HG03108 (cell line): ENCODE measurements around the gene ACTL10.
"Not testable (repeated sequence)": the region's sequence is repeated elsewhere in the genome, so short reads cannot be mapped to it uniquely, and the experiment has no call there.

Experiments used
- ATAC-seq: cut with Tn5 transposase; IDR thresholded peaks from one replicate; pipeline ENCODE4 v1.9.1; 2021; ENCODE audit warnings: moderate library complexity; ENCODE audit not compliant: unreplicated experiment

The ACTL10 gene

DNA sequence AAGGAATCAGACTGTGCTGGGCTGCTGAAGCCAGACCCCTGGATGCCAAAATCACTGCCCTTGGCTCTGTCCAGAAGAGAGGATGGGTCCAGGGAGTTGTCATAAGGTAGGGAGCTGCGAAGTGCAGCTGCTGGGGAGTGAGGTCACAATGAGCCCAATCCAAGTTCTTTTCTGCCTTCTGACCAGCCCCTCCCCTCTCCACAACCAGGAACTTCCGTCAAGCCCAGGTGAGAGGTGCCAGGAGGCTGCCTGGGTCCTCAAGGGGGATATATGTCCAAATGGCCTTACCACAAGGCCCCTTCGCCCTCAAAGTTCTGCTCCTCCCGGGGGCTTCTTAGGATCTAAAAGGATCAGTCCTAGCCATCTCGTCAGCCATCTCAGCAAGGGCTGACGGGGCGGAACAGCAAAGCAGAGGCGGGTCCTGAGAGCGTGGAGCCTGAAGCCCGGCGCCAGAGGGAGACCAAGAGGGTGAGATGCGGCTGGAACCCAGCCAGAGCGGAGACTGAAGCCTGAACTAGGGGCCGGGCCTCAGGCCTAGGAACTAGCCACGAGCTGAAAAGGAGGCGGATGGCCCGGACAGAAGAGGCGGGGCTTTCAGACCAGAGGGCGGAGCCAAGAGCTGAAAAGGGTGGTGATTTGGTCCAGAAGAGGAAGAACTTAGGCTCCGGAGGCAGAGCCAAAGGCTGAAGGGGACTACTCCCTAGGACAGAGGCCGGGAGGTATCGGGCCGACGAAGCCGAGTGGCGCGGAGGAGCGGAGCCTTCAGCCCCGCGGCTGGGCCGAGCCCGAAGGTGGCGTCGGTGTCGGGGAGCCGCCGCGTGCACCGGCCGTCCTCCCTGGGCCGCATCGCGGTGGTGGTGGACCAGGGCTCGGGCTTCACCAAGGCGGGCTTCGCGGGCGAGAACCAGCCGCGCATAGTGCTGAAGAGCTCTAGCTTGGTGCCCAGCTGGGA lies at the start of gene ACTL10:
ACTL10 (plus strand) TSS at position 651 of the 952 bp plus-strand sequence. CDS start 555 bp downstream, outside the sequence.
- ATAC-seq: peak; percentile 61

DNA sequence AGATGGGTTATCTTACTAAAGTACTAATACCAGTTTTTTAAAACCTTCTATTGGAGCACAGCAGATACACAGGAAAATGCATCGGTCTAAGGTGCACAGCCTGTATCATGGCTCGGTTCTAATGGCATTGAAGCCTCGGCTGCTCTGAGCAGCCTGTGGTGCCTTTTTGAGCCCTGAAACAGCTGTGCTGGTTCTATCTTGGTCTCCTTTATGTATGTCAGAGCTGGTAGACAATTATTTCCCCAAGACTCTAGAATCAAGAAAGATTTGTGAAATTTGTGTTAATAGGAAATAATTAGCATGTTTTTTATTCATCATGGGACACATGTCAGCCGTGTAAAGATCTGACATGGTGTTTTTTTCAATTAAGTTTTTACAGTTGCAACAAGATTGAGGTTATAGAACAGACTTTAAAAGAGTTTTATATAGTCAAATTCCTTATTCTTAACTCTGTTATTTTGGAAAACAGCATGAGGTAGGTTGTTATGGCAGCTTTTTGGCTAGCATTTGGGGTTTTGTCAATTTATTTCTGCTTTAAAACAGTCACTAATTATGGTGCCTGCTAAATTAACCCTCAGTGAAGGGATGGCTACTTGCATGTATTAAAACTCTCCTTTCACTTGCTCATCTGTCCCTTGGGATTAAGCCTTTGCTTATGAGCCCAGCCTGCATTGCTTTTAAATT lies 44.9 kb upstream of the ACTL10 start:
- no peak for ATAC-seq

DNA sequence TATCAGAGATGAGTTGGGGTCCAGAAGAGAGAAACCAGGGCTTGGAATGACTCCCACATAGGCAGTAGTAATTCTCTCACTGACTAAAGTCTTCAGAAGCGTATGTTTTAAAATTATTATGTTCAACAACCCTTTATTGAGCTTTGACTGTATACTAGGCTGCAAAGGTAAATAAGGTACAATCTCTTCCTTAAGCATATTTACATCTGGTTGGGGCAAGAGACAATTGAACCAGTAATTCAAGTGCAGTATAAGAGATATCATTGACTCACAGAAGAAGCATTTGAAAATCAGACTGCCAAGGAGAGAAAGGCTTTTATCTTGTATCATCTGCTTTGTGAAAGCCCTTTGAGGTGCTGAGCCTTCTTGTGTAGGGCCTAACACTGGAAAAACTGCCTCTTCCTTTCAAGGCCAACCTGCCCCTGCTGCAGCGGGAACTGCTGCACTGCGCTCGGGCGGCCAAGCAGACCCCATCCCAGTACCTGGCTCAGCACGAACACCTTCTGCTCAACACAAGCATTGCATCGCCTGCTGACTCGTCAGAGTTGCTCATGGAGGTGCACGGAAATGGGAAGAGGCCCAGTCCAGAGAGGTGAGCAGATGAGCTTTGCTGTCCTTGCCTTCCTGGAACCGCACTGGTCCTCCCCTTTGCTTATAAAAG lies 43.9 kb upstream of the ACTL10 start:
- no peak for ATAC-seq

GRCh38 chr20:33624399-33624798 lies 42.3 kb upstream of the ACTL10 start:
- ATAC-seq: no peak

GRCh38 chr20:33626190-33626589 lies 40.6 kb upstream of the ACTL10 start:
- no peak for ATAC-seq

GRCh38 chr20:33627577-33628216 lies 39.0 kb upstream of the ACTL10 start:
- no peak for ATAC-seq

- no peak for ATAC-seq
Measured at GRCh38 chr20:33629533-33629932, 37.2 kb upstream of the ACTL10 start.

DNA sequence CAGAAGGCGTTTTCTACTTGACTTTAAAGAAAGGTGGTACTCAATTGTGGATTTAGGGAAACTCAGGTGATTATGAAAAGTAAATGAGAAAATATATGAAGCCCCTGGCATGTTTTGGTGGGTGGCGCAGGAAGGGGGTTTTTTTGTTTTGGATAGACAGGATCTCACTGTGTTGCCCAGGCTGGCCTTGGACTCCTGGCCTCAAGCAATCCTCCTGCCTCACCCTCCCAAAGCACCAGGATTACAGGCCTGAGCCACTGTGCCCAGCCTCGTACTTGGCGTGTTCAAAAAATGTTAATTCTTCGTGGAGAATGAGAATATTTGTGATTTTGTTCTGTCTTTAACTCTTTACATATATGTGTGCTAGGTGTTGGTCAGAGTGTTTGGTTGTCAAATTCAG lies 36.8 kb upstream of the ACTL10 start:
- no peak for ATAC-seq

DNA sequence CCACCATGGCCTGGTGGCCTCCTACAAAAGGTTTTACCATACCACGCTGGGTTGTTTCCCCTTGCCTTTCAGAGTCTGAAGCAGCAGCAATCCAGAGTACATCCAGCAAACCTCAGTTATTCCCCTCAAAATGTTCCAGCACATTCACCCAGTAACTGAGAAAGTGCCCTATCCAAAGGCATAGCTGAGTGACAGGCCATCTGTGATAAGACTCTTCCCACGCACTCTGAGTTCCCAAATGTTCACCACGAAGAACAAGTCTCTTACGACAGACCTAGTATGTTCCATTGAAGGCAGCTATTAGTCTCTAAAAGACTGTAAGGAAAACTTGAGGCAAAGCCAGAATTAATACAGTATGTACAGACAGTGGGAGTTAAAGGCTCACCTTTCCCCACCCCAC lies 36.2 kb upstream of the ACTL10 start:
- ATAC-seq: no peak

GRCh38 chr20:33631910-33632309 lies 34.8 kb upstream of the ACTL10 start:
- not testable (repeated sequence) for ATAC-seq

GRCh38 chr20:33635341-33635740 lies 31.4 kb upstream of the ACTL10 start:
- ATAC-seq: no peak

GRCh38 chr20:33636776-33637175 lies 30.0 kb upstream of the ACTL10 start:
- no peak for ATAC-seq

GRCh38 chr20:33640287-33640686 lies 26.5 kb upstream of the ACTL10 start:
- ATAC-seq: no peak

DNA sequence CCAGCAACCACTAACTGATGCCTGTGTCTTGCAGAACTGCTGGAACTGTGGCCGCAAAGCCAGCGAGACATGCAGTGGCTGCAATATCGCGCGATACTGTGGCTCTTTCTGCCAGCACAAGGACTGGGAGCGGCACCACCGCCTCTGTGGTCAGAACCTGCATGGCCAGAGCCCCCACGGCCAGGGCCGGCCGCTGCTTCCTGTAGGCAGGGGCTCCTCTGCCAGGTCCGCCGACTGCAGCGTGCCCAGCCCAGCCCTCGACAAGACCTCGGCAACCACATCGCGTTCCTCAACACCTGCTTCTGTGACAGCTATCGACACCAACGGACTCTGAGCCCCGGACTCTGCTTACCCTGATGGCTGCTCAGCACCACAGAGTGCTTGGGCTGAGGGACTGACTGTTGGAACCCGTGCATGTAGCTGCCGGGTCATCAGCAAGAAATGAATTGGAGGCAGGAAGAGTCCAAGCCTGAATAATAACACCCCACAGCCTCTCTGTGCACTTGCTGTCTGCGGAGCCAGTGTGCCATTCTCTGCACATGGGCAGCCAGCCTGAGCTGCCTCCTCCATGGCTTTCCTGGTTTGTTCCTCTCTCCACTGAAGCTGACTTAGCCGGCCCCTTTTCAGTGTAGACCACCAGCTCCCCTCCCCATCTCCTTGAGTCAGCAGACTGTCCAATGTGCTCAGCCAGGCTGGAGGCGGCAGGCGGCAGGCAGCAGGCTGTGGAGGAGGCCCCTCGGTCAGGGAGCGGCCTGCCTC lies 22.3 kb upstream of the ACTL10 start:
- ATAC-seq: no peak

DNA sequence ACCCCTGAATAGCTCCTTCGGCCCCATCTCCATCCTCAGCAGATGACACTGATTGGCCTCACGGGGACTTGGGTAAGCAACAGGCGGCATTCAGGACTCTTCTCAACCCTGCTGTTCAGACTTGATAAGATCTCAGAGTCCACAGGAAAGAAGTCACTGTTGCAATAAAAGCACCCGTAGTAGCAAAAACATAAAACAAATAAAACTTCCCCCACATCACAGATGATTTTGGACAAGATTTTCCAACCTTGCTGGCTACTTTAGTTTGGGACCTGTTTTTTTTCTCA lies 21.7 kb upstream of the ACTL10 start:
- ATAC-seq: no peak

DNA sequence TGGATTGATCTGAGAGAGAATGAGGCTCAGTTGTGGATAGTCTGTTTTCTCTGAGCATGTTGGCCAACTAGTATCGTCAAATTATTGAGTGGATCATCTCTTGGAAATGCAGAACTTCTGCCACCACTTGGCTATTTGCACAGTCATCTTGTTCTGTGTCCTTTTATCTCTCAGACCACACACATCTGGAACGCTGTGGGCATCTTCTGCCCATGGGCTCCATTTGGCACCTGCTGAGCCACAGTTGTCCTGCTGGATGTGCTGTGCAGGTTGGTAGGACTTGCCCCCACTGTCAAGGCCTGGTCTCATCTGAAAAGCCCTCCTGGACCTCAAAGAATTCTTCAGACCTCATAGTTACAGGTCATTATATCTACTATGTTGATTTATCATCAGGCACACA lies 21.3 kb upstream of the ACTL10 start:
- no peak for ATAC-seq

- no peak for ATAC-seq
Measured at GRCh38 chr20:33646191-33646590, 20.6 kb upstream of the ACTL10 start.

- not testable (repeated sequence) for ATAC-seq
Measured at GRCh38 chr20:33646959-33647602, 19.7 kb upstream of the ACTL10 start.

GRCh38 chr20:33647603-33648395 lies 18.9 kb upstream of the ACTL10 start:
- ATAC-seq: peak; percentile 56
